ENCODE measurements around the gene ACTN2.
A peak's percentile ranks its signal among the peaks of the same experiment; 100 is the strongest.

The ACTN2 gene

GRCh38 chr1:236760480-236760879 is 74.2 kb downstream of the ACTN2 start:
- peaks cover 70% of the 10 kb centered on the region for H3K36me3 ChIP-seq (ENCODE audit: insufficient read depth, low read length)
- H3K27ac ChIP-seq: no peak overlapping the region

GRCh38 chr1:236760986-236761385 is 74.7 kb downstream of the ACTN2 start:
- TF ChIP-seq FOXP2 (optimal IDR thresholded peaks at IDR 0.05; ENCODE audit: control extremely low read depth, extremely low read length, insufficient read depth) (no peak), POLR2AphosphoS5 (IDR thresholded peaks at IDR 0.05; ENCODE audit: borderline replicate concordance, low read depth, low read length) (no peak), EZH2 (IDR thresholded peaks at IDR 0.05) (no peak)
- no peak overlapping the region for H3K27ac ChIP-seq
- no peak overlapping the region for H3K9ac ChIP-seq (ENCODE audit: insufficient read length)

More at GRCh38 chr1:236760480-236760879, 74.2 kb downstream of the ACTN2 start:
- TF ChIP-seq FOXP2 (optimal IDR thresholded peaks at IDR 0.05; ENCODE audit: control extremely low read depth, extremely low read length, insufficient read depth) (no peak), POLR2AphosphoS5 (IDR thresholded peaks at IDR 0.05; ENCODE audit: borderline replicate concordance, low read depth, low read length) (no peak)
- no peak for DNase-seq (ENCODE audit: low read depth, low spot score)
- Histone ChIP-seq H3K9me3 (ENCODE audit: low read depth, low read length) (no peaks in the 10 kb centered on the region), H3K4me3 (no peak overlapping the region), H3K9ac (ENCODE audit: insufficient read length) (no peak overlapping the region)

GRCh38 chr1:236761397-236762132 is 75.3 kb downstream of the ACTN2 start:
- peaks cover 74% of the 10 kb centered on the region for H3K36me3 ChIP-seq (ENCODE audit: insufficient read depth, low read length)
- H3K4me3 ChIP-seq: no peak overlapping the region
- H3K9ac ChIP-seq (ENCODE audit: insufficient read length): no peak overlapping the region
- H3K9me3 ChIP-seq (ENCODE audit: low read depth, low read length): no peaks in the 10 kb centered on the region
- no peak for DNase-seq (ENCODE audit: low read depth, low spot score)
- H3K27ac ChIP-seq: no peak overlapping the region
- TF ChIP-seq POLR2AphosphoS5 (IDR thresholded peaks at IDR 0.05; ENCODE audit: borderline replicate concordance, low read depth, low read length) (no peak), EZH2 (IDR thresholded peaks at IDR 0.05) (no peak), FOXP2 (optimal IDR thresholded peaks at IDR 0.05; ENCODE audit: control extremely low read depth, extremely low read length, insufficient read depth) (no peak)

More at GRCh38 chr1:236760986-236761385, 74.7 kb downstream of the ACTN2 start:
- Histone ChIP-seq H3K9me3 (ENCODE audit: low read depth, low read length) (no peaks in the 10 kb centered on the region), H3K36me3 (ENCODE audit: insufficient read depth, low read length) (peaks cover 74% of the 10 kb centered on the region), H3K4me3 (no peak overlapping the region)
- DNase-seq (ENCODE audit: low read depth, low spot score): no peak

DNA sequence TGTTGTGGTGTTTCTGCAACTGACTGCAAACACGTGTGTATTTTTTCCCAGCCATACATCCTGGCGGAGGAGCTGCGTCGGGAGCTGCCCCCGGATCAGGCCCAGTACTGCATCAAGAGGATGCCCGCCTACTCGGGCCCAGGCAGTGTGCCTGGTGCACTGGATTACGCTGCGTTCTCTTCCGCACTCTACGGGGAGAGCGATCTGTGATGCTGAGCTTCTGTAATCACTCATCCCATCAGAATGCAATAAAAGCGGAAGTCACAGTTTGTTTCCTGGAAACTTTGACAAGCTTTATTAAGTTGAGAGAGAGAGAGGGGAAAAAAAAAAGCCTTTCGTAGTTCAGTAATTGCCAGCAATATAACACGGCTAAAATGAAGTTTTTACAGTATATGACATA is 76.1 kb downstream of the ACTN2 start:
- Histone ChIP-seq H3K27ac (no peak overlapping the region), H3K9me3 (ENCODE audit: low read depth, low read length) (no peaks in the 10 kb centered on the region), H3K36me3 (ENCODE audit: insufficient read depth, low read length) (peaks cover 73% of the 10 kb centered on the region), H3K4me3 (no peak overlapping the region), H3K9ac (ENCODE audit: insufficient read length) (no peak overlapping the region)
- no peak for DNase-seq (ENCODE audit: low read depth, low spot score)
- no peak for TF ChIP-seq FOXP2 (optimal IDR thresholded peaks at IDR 0.05; ENCODE audit: control extremely low read depth, extremely low read length, insufficient read depth)
- TF ChIP-seq POLR2AphosphoS5 (IDR thresholded peaks at IDR 0.05; ENCODE audit: borderline replicate concordance, low read depth, low read length): no peak
- no peak for TF ChIP-seq EZH2 (IDR thresholded peaks at IDR 0.05)

DNA sequence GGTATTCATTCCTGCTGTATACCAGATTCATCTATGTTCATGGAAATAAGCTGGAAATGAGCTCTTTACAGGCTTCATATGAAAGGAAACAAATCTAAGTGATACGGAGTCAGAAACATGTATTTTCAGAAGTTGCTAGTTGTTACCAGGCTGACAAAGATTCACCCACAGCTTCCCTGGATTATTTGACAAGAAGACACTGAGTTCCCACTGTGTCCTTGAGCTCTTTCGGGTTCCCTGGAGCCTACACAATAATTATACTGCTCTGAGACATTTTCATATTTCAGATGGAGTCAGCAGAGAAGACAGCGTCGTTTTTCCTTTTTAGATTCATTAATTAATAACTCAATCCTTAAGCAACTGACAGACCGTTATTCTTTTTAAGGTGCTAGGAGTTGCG is 79.5 kb downstream of the ACTN2 start:
- H3K4me3 ChIP-seq: no peak overlapping the region
- peak overlapping the region; percentile 49; the same call in 1 of the 2 replicates for H3K27ac ChIP-seq
- peaks cover 46% of the 10 kb centered on the region for H3K36me3 ChIP-seq (ENCODE audit: insufficient read depth, low read length)
- DNase-seq (ENCODE audit: low read depth, low spot score): no peak
- TF ChIP-seq POLR2AphosphoS5 (IDR thresholded peaks at IDR 0.05; ENCODE audit: borderline replicate concordance, low read depth, low read length) (no peak), FOXP2 (optimal IDR thresholded peaks at IDR 0.05; ENCODE audit: control extremely low read depth, extremely low read length, insufficient read depth) (no peak), EZH2 (IDR thresholded peaks at IDR 0.05) (no peak)
- H3K9me3 ChIP-seq (ENCODE audit: low read depth, low read length): no peaks in the 10 kb centered on the region
- H3K9ac ChIP-seq (ENCODE audit: insufficient read length): no peak overlapping the region

- no peaks in the 10 kb centered on the region for H3K9me3 ChIP-seq (ENCODE audit: low read depth, low read length)
- no peak for TF ChIP-seq POLR2AphosphoS5 (IDR thresholded peaks at IDR 0.05; ENCODE audit: borderline replicate concordance, low read depth, low read length)
- TF ChIP-seq FOXP2 (optimal IDR thresholded peaks at IDR 0.05; ENCODE audit: control extremely low read depth, extremely low read length, insufficient read depth): no peak
- no peak for TF ChIP-seq EZH2 (IDR thresholded peaks at IDR 0.05)
- no peak for DNase-seq (ENCODE audit: low read depth, low spot score)
Measured at GRCh38 chr1:236766506-236766905, 80.2 kb downstream of the ACTN2 start.

GRCh38 chr1:236767276-236767675 is 81.0 kb downstream of the ACTN2 start:
- H3K9me3 ChIP-seq (ENCODE audit: low read depth, low read length): no peaks in the 10 kb centered on the region
- DNase-seq (ENCODE audit: low read depth, low spot score): no peak
- H3K4me3 ChIP-seq: no peak overlapping the region
- no peak overlapping the region for H3K27ac ChIP-seq
- peaks cover 33% of the 10 kb centered on the region for H3K36me3 ChIP-seq (ENCODE audit: insufficient read depth, low read length)
- H3K9ac ChIP-seq (ENCODE audit: insufficient read length): no peak overlapping the region
- TF ChIP-seq EZH2 (IDR thresholded peaks at IDR 0.05) (no peak), FOXP2 (optimal IDR thresholded peaks at IDR 0.05; ENCODE audit: control extremely low read depth, extremely low read length, insufficient read depth) (no peak), POLR2AphosphoS5 (IDR thresholded peaks at IDR 0.05; ENCODE audit: borderline replicate concordance, low read depth, low read length) (no peak)

More at GRCh38 chr1:236766506-236766905, 80.2 kb downstream of the ACTN2 start:
- Histone ChIP-seq H3K9ac (ENCODE audit: insufficient read length) (no peak overlapping the region), H3K36me3 (ENCODE audit: insufficient read depth, low read length) (peaks cover 40% of the 10 kb centered on the region), H3K27ac (peak overlapping the region; percentile 43; the same call in 1 of the 2 replicates), H3K4me3 (no peak overlapping the region)

DNA sequence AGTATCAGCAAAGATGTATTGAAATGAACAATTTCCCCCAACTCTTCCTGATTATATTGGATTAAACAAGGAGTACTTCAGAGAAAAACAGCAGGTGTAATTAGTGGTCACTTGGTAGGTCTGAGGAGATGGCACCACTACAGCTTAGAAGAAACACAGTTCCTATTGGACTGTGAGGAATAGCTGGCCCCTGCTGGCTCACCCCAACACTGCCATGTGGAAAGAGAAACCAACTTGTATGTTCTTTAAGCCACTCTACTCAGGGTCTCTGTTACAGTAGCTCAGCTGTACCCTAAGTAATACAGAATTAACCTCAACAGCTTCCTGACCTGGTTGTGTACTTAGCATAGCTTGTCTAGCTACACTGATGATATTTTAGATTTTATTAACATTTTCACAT is 82.3 kb downstream of the ACTN2 start:
- Histone ChIP-seq H3K36me3 (ENCODE audit: insufficient read depth, low read length) (peaks cover 21% of the 10 kb centered on the region), H3K9me3 (ENCODE audit: low read depth, low read length) (no peaks in the 10 kb centered on the region), H3K4me3 (no peak overlapping the region), H3K9ac (ENCODE audit: insufficient read length) (no peak overlapping the region), H3K27ac (no peak overlapping the region)
- no peak for DNase-seq (ENCODE audit: low read depth, low spot score)
- TF ChIP-seq POLR2AphosphoS5 (IDR thresholded peaks at IDR 0.05; ENCODE audit: borderline replicate concordance, low read depth, low read length) (no peak), EZH2 (IDR thresholded peaks at IDR 0.05) (no peak), FOXP2 (optimal IDR thresholded peaks at IDR 0.05; ENCODE audit: control extremely low read depth, extremely low read length, insufficient read depth) (no peak)
